Measurements from ENCODE around the gene DMRTB1. TPM values are rescaled to one million over a fixed set of nuclear protein-coding genes. Genes with fewer than 3 reads are reported as not detected.

Gene DMRTB1
- total RNA-seq, 2 experiments from 2014 or later, result not detected

DNA sequence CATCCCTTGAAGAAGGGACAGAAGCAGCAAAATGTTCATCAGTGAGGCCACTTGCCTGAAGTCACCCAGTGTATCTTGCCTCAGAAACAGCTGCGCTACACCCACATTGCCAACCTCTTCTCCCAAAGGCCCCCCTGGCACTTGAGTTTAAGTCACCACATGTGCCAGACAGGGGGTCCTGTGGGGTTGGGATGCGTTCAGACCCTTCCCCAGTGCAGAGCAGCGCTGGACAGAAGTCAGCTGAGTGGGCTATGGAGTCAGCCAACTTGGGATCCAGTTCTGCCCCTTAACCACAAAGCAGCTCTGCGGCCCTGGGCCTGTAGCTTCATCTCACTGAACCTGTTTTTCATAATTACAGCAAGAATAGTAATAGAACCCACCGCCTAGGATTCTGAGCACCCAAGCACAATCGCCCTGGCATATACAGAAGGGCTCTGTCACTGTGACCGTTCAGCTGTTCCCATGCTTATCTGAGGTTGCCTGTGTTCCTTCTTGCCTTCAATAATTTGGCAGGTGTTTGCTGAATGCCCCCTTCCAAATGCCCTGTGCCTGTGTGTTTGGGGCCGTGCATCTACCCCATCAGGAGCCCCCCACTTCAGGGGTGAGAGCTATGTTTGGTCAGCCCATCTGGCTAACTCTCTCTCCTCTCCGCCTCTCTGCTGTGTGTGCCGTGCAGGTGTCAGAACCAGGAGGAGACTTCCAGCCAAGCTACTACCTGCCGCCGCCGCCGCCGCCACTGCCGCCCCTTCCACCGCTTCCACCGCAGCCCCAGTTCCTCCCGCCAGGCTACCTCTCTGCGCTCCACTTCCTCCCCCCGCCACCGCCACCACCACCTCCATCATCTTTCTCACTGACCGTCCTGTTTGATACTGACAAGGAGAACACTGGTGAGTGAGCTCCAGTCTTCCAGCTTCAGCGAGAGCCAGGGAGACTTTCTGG is 5.0 kb downstream of the DMRTB1 start:
- H3K4me3 ChIP-seq (ENCODE audit: low read length), result no peak overlapping the region
- intact Hi-C loops (cut with DNase I, micrococcal nuclease), result no loop called here
- H3K9me3 ChIP-seq (ENCODE audit: control insufficient read depth in 1 of 2, insufficient read depth in 1 of 2, low read length in 2 of 2), result no peaks in the 10 kb centered on the region
- H3K9me3 Mint-ChIP-seq, result no peaks in the 10 kb centered on the region
- POLR2A ChIA-PET, result no interaction called here
- no peaks in the 10 kb centered on the region for H3K27me3 ChIP-seq (ENCODE audit: control insufficient read depth in 1 of 2, insufficient read depth in 2 of 2, low read length in 2 of 2)
- no peak overlapping the region for H3K4me3 Mint-ChIP-seq
- no peak for ATAC-seq (ENCODE audit: poor library complexity)
- H3K4me1 Mint-ChIP-seq (ENCODE audit: low read depth), result no peaks in the 10 kb centered on the region
- no peak for DNase-seq
- H3K36me3 Mint-ChIP-seq (ENCODE audit: low read depth), result no peaks in the 10 kb centered on the region
- TF ChIP-seq, protein P1, sequence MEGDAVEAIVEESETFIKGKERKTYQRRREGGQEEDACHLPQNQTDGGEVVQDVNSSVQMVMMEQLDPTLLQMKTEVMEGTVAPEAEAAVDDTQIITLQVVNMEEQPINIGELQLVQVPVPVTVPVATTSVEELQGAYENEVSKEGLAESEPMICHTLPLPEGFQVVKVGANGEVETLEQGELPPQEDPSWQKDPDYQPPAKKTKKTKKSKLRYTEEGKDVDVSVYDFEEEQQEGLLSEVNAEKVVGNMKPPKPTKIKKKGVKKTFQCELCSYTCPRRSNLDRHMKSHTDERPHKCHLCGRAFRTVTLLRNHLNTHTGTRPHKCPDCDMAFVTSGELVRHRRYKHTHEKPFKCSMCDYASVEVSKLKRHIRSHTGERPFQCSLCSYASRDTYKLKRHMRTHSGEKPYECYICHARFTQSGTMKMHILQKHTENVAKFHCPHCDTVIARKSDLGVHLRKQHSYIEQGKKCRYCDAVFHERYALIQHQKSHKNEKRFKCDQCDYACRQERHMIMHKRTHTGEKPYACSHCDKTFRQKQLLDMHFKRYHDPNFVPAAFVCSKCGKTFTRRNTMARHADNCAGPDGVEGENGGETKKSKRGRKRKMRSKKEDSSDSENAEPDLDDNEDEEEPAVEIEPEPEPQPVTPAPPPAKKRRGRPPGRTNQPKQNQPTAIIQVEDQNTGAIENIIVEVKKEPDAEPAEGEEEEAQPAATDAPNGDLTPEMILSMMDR (IDR thresholded peaks at IDR 0.05), result no peak
- H3K27ac Mint-ChIP-seq, result no peak overlapping the region
- no peak overlapping the region for H3K27ac ChIP-seq (ENCODE audit: low read depth in 1 of 2, low read length in 2 of 2)
- no peaks in the 10 kb centered on the region for H3K27me3 Mint-ChIP-seq
- H3K4me1 ChIP-seq (ENCODE audit: insufficient read depth, low read length), result no peaks in the 10 kb centered on the region
- H3K36me3 ChIP-seq (ENCODE audit: insufficient read depth, low read length), result no peaks in the 10 kb centered on the region
- CTCF ChIA-PET, result no interaction called here

DNA sequence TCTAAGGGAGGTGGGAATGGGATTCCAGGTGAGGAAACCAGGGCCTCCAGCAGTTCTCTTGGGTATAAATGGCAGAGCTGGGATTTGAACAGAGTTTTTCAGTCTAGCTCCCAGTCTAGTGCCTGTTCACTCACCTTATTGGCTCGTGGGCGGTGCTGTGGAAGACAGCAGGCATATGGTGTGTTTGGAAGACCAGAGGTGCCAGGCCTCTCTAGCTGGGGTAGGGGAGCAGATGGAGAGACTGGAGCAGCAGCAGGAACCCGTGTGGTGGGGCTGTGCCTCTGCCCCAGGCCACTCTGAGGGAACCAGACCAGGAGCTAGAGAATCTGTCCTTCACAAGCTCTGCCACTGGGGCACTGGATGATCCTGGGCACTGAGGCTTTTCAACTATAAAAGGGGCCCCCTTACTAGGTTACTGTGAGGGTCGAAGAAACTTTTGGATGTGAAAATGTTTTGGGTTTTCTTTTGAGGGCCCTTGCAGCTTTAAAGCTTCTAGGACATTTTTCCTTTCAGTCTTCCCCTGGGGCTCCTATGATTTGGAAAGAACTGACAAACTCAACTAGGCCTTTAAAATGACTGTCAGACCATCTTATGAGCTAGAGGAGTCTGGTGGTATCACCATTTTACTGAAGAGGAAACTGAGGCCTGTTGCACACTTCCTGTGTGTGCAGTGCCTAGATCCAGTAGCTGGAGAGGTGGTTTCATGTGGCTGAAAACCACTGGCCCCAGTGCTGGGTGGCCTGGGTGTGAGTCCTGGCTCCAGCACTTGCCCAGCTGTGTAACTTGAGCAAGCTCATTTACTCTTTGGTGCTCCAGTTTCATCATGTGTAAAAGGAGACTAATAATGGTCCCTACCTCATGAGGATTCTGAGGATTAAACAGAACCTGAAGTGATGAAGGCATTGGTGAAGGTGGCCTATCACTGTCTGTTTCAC is 6.1 kb downstream of the DMRTB1 start:
- Mint-ChIP-seq H3K27ac (no peak overlapping the region), H3K9me3 (no peaks in the 10 kb centered on the region), H3K4me1 (ENCODE audit: low read depth) (no peaks in the 10 kb centered on the region), H3K27me3 (no peaks in the 10 kb centered on the region), H3K36me3 (ENCODE audit: low read depth) (no peaks in the 10 kb centered on the region), H3K4me3 (no peak overlapping the region)
- Histone ChIP-seq H3K9me3 (ENCODE audit: control insufficient read depth in 1 of 2, insufficient read depth in 1 of 2, low read length in 2 of 2) (no peaks in the 10 kb centered on the region), H3K4me3 (ENCODE audit: low read length) (no peak overlapping the region), H3K27ac (ENCODE audit: low read depth in 1 of 2, low read length in 2 of 2) (no peak overlapping the region), H3K27me3 (ENCODE audit: control insufficient read depth in 1 of 2, insufficient read depth in 2 of 2, low read length in 2 of 2) (no peaks in the 10 kb centered on the region), H3K36me3 (ENCODE audit: insufficient read depth, low read length) (no peaks in the 10 kb centered on the region), H3K4me1 (ENCODE audit: insufficient read depth, low read length) (no peaks in the 10 kb centered on the region)
- ChIA-PET CTCF (interaction anchor here (0.5 kb wide), 1 partner anchor 12 kb away, joined by 5 read pairs; no protein-coding TSS in a partner anchor), POLR2A (no interaction called here)
- ATAC-seq (ENCODE audit: poor library complexity) (no peak), DNase-seq (no peak)
- TF ChIP-seq, protein P1 (IDR thresholded peaks at IDR 0.05), result no peak
- intact Hi-C loops (cut with DNase I, micrococcal nuclease), result no loop called here

DNA sequence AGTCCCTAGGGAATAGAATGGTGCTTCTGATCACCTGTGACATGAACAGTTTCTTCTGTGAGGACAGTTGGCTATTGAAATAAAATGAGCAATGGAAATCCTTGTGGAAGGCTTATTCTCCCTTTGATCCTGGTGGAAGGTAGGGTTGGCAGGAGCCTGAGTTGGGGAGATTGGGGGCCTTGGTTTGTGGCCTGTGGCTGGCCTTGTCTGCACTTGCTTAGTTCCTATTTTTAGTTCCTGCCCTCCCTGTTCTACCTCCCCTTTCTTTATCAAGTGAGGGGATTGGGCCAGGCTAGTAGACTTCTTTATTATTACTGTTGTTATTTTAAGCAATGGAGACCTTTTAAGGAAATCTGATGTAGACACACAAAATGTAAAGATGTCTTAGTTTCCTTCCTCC is 8.2 kb downstream of the DMRTB1 start:
- Mint-ChIP-seq H3K27me3 (no peaks in the 10 kb centered on the region), H3K4me1 (ENCODE audit: low read depth) (no peaks in the 10 kb centered on the region), H3K36me3 (ENCODE audit: low read depth) (no peaks in the 10 kb centered on the region), H3K4me3 (no peak overlapping the region), H3K9me3 (no peaks in the 10 kb centered on the region), H3K27ac (no peak overlapping the region)
- no peak for DNase-seq
- ChIA-PET POLR2A (no interaction called here), CTCF (interaction anchor here (0.6 kb wide), 1 partner anchor 189 kb away, joined by 3 read pairs; no protein-coding TSS in a partner anchor)
- H3K9me3 ChIP-seq (ENCODE audit: control insufficient read depth in 1 of 2, insufficient read depth in 1 of 2, low read length in 2 of 2), result no peaks in the 10 kb centered on the region
- no peak for ATAC-seq (ENCODE audit: poor library complexity)
- TF ChIP-seq, protein P1 (IDR thresholded peaks at IDR 0.05), result no peak
- intact Hi-C loops (cut with DNase I, micrococcal nuclease), result no loop called here
- H3K36me3 ChIP-seq (ENCODE audit: insufficient read depth, low read length), result no peaks in the 10 kb centered on the region
- H3K4me1 ChIP-seq (ENCODE audit: insufficient read depth, low read length), result no peaks in the 10 kb centered on the region
- H3K27me3 ChIP-seq (ENCODE audit: control insufficient read depth in 1 of 2, insufficient read depth in 2 of 2, low read length in 2 of 2), result no peaks in the 10 kb centered on the region
- H3K4me3 ChIP-seq (ENCODE audit: low read length), result no peak overlapping the region
- no peak overlapping the region for H3K27ac ChIP-seq (ENCODE audit: low read depth in 1 of 2, low read length in 2 of 2)

Measured in CD4-positive, alpha-beta T cell (primary cell).